Measurements from ENCODE around the gene PLEKHM3. TPM values are rescaled to one million over a fixed set of nuclear protein-coding genes. Genes with fewer than 3 reads are reported as not detected.

PLEKHM3 gene
- polyA plus RNA-seq, 1 donor (not counting 4 experiments of a cell fraction or from before 2014, with no cell fraction given), result 2.9 TPM

GRCh38 chr2:207995887-207996286 is 29.4 kb downstream of the PLEKHM3 start:
- Histone ChIP-seq H3K9ac (ENCODE audit: control insufficient read depth, extremely low read depth, insufficient read depth, low read length) (no peak overlapping the region), H3K4me3 (ENCODE audit: control insufficient read depth in 2 of 3, extremely low read depth in 1 of 3, insufficient read depth in 2 of 3, low read depth in 1 of 3, low read length in 3 of 3) (no peak overlapping the region), H3K9me1 (ENCODE audit: control insufficient read depth, extremely low read depth, insufficient read depth, low read length) (no peaks in the 10 kb centered on the region), H3K9me3 (ENCODE audit: control insufficient read depth, low read depth, low read length) (no peaks in the 10 kb centered on the region), H2AFZ (ENCODE audit: control insufficient read depth, low read length) (no peak overlapping the region), H3K4me2 (ENCODE audit: control insufficient read depth, extremely low read depth, insufficient read depth, low read depth, low read length) (no peak overlapping the region), H4K20me1 (ENCODE audit: control insufficient read depth, extremely low read depth, insufficient read depth, low read length) (no peaks in the 10 kb centered on the region), H3K36me3 (ENCODE audit: control insufficient read depth in 2 of 2, extremely low read depth in 1 of 2, insufficient read depth in 2 of 2, low read length in 2 of 2) (peaks cover 0 to 4% of the 10 kb centered on the region in 2 experiments), H3K79me2 (ENCODE audit: control insufficient read depth, insufficient read depth, low read length) (no peaks in the 10 kb centered on the region), H3K27ac (ENCODE audit: control insufficient read depth, insufficient read depth, low read length) (no peak overlapping the region), H3K27me3 (ENCODE audit: control insufficient read depth, extremely low read depth, insufficient read depth, low read length) (no peaks in the 10 kb centered on the region), H3K4me1 (ENCODE audit: control insufficient read depth, extremely low read depth, insufficient read depth, low read length) (peaks cover 7% of the 10 kb centered on the region)
- no peak for FAIRE-seq
- DNase-seq (ENCODE audit: low read depth, low spot score), result no peak
- no peak for TF ChIP-seq CTCF (optimal IDR thresholded peaks at IDR 0.05 in 1 of 3, IDR thresholded peaks at IDR 0.05 in 1 of 3, conservative IDR thresholded peaks at IDR 0.05 in 1 of 3; ENCODE audit: extremely low read depth in 1 of 3, insufficient read depth in 2 of 3, low read length in 3 of 3)
- no peak for TF ChIP-seq EZH2 (IDR thresholded peaks at IDR 0.05; ENCODE audit: low read length)
- dilution Hi-C loops (cut with MboI; ENCODE audit: extremely low pct_ligation_motif_present, low sequenced_read_pairs), result no loop called here

GRCh38 chr2:207993151-207993763 is 32.1 kb downstream of the PLEKHM3 start:
- Histone ChIP-seq H3K9me3 (ENCODE audit: control insufficient read depth, low read depth, low read length) (no peaks in the 10 kb centered on the region), H3K4me2 (ENCODE audit: control insufficient read depth, extremely low read depth, insufficient read depth, low read depth, low read length) (no peak overlapping the region), H3K36me3 (ENCODE audit: control insufficient read depth in 2 of 2, extremely low read depth in 1 of 2, insufficient read depth in 2 of 2, low read length in 2 of 2) (peaks cover 0 to 2% of the 10 kb centered on the region in 2 experiments), H3K9ac (ENCODE audit: control insufficient read depth, extremely low read depth, insufficient read depth, low read length) (no peak overlapping the region), H2AFZ (ENCODE audit: control insufficient read depth, low read length) (no peak overlapping the region), H3K79me2 (ENCODE audit: control insufficient read depth, insufficient read depth, low read length) (no peaks in the 10 kb centered on the region), H3K27ac (ENCODE audit: control insufficient read depth, insufficient read depth, low read length) (no peak overlapping the region), H4K20me1 (ENCODE audit: control insufficient read depth, extremely low read depth, insufficient read depth, low read length) (no peaks in the 10 kb centered on the region), H3K4me1 (ENCODE audit: control insufficient read depth, extremely low read depth, insufficient read depth, low read length) (peaks cover 7% of the 10 kb centered on the region), H3K4me3 (ENCODE audit: control insufficient read depth in 2 of 3, extremely low read depth in 1 of 3, insufficient read depth in 2 of 3, low read depth in 1 of 3, low read length in 3 of 3) (no peak overlapping the region), H3K9me1 (ENCODE audit: control insufficient read depth, extremely low read depth, insufficient read depth, low read length) (no peaks in the 10 kb centered on the region), H3K27me3 (ENCODE audit: control insufficient read depth, extremely low read depth, insufficient read depth, low read length) (no peaks in the 10 kb centered on the region)
- TF ChIP-seq EZH2 (IDR thresholded peaks at IDR 0.05; ENCODE audit: low read length) (no peak), CTCF (optimal IDR thresholded peaks at IDR 0.05 in 1 of 3, IDR thresholded peaks at IDR 0.05 in 1 of 3, conservative IDR thresholded peaks at IDR 0.05 in 1 of 3; ENCODE audit: extremely low read depth in 1 of 3, insufficient read depth in 2 of 3, low read length in 3 of 3) (no peak)
- no peak for FAIRE-seq
- dilution Hi-C loops (cut with MboI; ENCODE audit: extremely low pct_ligation_motif_present, low sequenced_read_pairs), result no loop called here
- no peak for DNase-seq (ENCODE audit: low read depth, low spot score)

Measured in keratinocyte (primary cell).